GM19328 (cell line): ENCODE results near the gene C1orf210.

ENCODE experiments used
- ATAC-seq: cut with Tn5 transposase; IDR thresholded peaks from one replicate; pipeline ENCODE4 v1.9.1; 2021; ENCODE audit warnings: mild to moderate bottlenecking, moderate library complexity; ENCODE audit not compliant: unreplicated experiment

The C1orf210 gene

GRCh38 chr1:43275826-43276620 is 9.4 kb downstream of the C1orf210 start:
- ATAC-seq = no peak

GRCh38 chr1:43274804-43275180 is 10.6 kb downstream of the C1orf210 start:
- no peak for ATAC-seq

GRCh38 chr1:43274125-43274803 is 11.1 kb downstream of the C1orf210 start:
- ATAC-seq = no peak

- no peak for ATAC-seq
Observed at GRCh38 chr1:43273708-43274107, 11.7 kb downstream of the C1orf210 start.

DNA sequence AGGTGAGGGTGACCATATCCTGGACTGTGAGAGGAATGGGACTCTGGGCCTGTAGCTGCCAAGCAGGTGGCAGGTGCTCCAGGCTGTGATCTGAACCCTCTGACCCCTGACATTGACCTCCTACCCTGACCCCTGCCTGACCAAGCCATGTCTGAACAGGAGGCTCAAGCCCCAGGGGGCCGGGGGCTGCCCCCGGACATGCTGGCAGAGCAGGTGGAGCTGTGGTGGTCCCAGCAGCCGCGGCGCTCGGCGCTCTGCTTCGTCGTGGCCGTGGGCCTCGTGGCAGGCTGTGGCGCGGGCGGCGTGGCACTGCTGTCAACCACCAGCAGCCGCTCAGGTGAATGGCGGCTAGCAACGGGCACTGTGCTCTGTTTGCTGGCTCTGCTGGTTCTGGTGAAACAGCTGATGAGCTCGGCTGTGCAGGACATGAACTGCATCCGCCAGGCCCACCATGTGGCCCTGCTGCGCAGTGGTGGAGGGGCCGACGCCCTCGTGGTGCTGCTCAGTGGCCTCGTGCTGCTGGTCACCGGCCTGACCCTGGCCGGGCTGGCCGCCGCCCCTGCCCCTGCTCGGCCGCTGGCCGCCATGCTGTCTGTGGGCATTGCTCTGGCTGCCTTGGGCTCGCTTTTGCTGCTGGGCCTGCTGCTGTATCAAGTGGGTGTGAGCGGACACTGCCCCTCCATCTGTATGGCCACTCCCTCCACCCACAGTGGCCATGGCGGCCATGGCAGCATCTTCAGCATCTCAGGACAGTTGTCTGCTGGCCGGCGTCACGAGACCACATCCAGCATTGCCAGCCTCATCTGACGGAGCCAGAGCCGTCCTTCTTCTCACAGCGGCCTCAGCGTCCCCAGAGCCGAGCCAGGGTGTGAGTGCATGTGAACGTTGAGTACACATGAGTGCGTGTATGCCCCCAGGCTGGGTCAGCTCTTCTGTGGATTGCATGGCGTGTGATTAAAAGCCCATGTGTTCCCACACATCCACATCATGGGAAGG is 12.5 kb downstream of the C1orf210 start:
- no peak for ATAC-seq

GRCh38 chr1:43272161-43272560 is 13.2 kb downstream of the C1orf210 start:
- no peak for ATAC-seq

DNA sequence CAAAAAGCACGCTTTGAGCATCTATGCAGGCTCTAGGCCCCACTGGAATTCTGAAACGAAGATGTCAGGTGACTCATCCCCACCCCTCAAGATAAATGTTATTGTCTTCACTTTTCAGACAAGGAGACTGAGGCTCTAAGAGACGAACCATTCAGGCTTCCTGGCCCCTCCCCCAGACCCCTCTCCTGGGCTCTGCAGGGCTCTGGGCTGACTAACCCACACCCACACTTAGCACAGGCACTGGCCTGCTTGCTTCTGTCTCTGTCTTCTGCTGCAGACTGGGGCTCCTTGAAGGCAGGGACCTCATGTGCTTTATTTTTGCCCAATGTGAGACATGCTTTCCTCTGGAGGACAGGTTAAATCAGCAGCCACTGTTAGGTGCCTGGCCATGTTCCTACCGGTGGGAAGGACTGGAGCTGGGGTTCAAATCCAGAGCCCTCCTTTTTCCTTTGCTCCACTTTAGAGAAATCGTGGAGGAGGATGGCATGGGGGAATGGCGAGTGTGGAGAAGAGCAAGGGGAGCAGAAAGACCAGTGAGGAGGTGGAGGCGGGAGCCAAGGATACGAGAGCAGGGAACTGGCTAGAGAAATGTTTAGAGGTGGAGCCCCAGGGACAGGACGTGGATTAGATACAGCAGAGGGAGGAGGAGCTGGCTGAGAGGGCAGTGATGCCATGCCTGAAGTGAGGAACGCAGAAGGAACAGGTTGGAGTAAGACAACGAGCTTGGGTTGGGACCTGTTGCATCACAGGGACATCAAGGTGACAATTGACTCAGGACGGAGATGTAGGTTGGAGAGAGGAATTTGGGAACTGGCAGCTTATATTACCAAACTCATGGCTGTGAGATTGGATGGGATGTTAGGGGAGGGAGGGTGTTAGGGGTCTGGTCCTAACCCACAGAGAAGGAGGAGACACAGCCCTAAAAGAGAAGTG is 13.9 kb downstream of the C1orf210 start:
- no peak for ATAC-seq

DNA sequence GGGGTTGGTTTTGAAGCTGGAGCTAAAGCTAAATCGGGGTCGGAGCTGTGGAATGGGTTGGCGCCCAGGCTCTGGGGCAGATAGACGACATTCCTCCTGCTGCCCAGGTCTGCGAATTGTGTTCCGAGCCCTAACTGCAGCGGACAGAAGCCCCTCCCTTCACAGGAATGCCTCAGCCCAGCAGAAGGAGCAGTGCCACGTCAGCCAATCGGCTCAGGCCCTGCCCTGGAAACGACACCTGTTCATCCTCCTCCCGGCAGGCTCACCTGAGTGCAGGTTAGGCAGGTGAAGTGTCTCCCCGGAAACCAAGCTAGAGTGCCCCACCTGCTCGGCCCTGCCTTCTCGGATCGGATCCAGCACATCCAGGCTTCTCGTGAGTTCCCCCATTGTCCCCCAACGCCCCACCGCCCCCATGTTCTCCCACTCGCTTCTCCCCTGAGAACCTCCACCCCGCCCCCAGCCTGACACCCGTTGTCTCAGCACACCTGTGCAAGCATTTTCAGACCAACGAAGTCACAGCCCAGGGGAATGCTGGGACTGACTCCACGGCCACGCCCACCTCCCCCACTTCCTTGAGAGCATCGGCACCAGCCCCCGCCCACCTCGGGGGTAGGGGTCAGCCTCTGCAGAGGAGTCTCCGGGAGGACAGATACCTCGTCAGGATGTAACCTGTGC is 14.8 kb downstream of the C1orf210 start:
- no peak for ATAC-seq

DNA sequence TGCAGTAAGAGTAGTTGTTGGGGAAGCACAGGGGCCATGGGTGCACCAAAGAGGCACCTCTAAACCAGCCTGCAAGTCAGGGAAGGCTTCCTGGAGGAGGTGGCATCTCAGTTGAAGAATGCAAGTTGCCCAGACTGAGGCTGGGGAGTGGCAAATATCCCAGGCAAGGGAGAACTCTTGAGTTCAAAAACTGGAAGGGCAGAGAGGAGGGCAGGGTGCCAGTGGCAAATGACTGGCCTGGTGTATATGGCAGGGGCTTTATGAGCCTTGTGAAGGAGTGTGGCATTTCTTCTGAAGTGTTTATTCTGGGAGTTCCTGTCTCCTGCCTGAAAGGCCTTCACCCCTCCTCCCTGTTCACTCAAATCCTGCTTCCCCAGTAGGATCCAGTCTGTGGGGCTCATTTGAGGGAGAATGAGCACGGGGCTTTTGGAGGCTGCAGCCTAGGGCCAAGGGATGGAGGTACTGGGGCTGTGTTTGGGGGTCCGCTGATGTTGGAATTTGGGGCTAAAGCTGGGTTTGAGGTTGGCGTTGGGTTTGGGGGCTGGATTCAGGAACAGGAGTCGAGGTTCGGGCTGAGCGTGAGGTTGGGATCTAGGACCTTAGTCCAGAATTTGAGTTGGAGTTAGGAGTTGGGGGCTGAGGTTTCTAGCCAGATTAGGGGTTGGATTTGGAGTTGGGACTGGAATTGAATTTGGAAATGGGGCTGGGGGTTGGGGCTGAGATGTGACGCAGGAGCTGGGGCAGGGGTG is 15.6 kb downstream of the C1orf210 start, which contains the start of gene TMEM125:
TSS of gene TMEM125 (plus strand) at position 357 of the 749 bp plus-strand sequence. CDS start 2,740 bp downstream, outside the sequence.
- ATAC-seq = no peak

GRCh38 chr1:43267818-43268425 is 17.5 kb downstream of the C1orf210 start:
- no peak for ATAC-seq

DNA sequence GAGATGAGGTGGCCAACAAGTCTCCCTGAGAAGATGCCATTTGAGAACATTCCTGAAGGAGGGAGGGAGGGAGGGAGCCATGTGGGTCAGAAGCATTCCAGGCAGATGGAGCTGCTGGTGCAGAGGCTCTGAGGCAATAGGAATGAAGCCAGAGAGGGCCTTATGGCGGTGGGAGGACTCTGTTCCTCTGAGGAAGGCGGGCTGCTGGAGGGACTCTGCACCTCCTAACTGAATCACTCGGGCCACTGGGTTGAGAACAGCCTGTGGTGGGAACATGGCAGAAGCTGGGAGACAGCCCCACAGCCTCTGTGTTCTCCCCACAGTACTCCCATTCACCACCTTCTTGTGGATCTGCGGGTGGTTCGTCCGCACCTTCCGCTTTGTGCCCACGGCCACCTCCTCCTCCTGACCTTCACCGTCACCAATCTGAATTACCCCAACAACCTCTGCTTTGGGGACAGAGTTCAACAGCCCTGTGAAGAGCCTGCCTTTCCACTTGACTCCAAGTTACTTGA is 18.0 kb downstream of the C1orf210 start:
- ATAC-seq = no peak

DNA sequence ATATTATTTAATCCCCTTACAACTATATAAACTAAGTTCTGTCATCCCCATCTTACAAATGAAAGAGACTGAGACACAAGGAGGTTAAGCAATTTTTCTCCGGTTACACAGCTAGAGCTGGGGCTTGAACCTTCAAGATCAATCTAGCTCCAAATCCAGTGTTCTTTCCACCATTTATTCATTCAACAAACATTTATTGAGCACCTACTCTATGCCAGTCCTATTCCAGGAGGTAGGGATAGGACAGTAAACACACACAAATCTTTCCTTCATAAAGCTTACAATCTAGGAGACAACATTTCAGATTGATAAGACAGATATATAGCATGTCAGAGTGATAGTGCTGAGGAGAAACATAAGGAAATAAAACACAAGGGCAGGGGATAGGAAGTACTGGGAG is 18.5 kb downstream of the C1orf210 start:
- ATAC-seq = no peak

DNA sequence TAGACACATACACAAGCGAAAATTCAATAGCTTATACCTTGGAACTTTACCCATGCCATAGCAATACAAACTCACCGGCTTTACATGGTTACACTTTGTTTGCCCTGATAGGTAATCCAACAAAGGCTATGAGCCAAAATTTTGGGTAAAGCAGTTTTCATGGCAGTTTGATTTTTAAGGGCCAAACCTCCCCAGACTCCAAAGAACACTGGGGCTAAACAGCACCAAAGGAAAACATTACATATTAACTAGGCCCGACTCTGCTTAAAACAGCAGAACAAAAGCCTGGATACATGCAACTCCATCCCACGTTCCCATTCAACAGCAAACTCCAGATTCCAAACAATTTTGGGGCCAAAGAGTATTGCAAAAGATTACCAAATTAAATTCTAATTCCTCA is 19.9 kb downstream of the C1orf210 start:
- ATAC-seq = no peak

GRCh38 chr1:43258370-43258769 is 27.0 kb downstream of the C1orf210 start:
- no peak for ATAC-seq

- ATAC-seq = no peak
Observed at GRCh38 chr1:43256675-43257570, 28.5 kb downstream of the C1orf210 start.

- ATAC-seq = no peak
Observed at GRCh38 chr1:43255438-43256210, 29.8 kb downstream of the C1orf210 start.
